H1 (cell line): ENCODE data around the gene MAP2K2. TPM values are rescaled to one million over a fixed set of nuclear protein-coding genes. Genes with fewer than 3 reads are reported as not detected.

Experiments used
- CTCF ChIA-PET: fragments of 300-600 bp; sonication (Branson Sonifier 250); formaldehyde crosslinking; loops from one replicate; lab custom pipeline; 2021; ENCODE audit not compliant: partially characterized antibody; lab: Charles Lee
- POLR2A ChIA-PET: fragments of 300-600 bp; sonication (Branson Sonifier 250); formaldehyde crosslinking; loops from one replicate; lab custom pipeline; 2021; ENCODE audit warnings: inconsistent platforms; ENCODE audit not compliant: partially characterized antibody; lab: Charles Lee
- DNase-seq, 2 experiments: peaks; one replicate each; pipeline versions ENCODE4 v3.0.0 to v3.0.0-alpha.2; 2010 to 2022; ENCODE audit warnings: low spot score in 2 of 2, low read depth in 1 of 2, mixed read lengths in 1 of 2
- FAIRE-seq: peaks from 2 replicates; lab custom pipeline; 2011; peaks lifted over from hg19 to GRCh38; lab: Jason Lieb, UNC
- H2AFZ ChIP-seq: 2 replicates; pipeline ENCODE4 v1.8.1; 2012; ENCODE audit warnings: low read length, inconsistent platforms
- H2AK5ac ChIP-seq: 2 replicates; pipeline ENCODE4 v1.6.1; 2013; ENCODE audit warnings: low read depth, low read length
- H2BK120ac ChIP-seq: replicated peaks from 2 replicates; pipeline ENCODE3; 2013; ENCODE audit warnings: low read depth, low read length, inconsistent platforms
- H2BK12ac ChIP-seq: 2 replicates; pipeline ENCODE4 v1.6.1; 2013; ENCODE audit warnings: low read depth, low read length
- H2BK15ac ChIP-seq: 2 replicates; pipeline ENCODE4 v1.6.1; 2013; ENCODE audit warnings: low read length
- H2BK20ac ChIP-seq: 2 replicates; pipeline ENCODE4 v1.6.1; 2013; ENCODE audit warnings: low read length
- H2BK5ac ChIP-seq: 2 replicates; pipeline ENCODE4 v1.6.1; 2013; ENCODE audit warnings: low read depth, low read length
- H3K14ac ChIP-seq: 2 replicates; pipeline ENCODE4 v1.6.1; 2013; ENCODE audit warnings: inconsistent platforms; ENCODE audit not compliant: insufficient read length
- H3K18ac ChIP-seq: 2 replicates; pipeline ENCODE4 v1.6.1; 2013; ENCODE audit warnings: low read length; ENCODE audit errors: extremely low read depth
- H3K23ac ChIP-seq: 2 replicates; pipeline ENCODE4 v1.6.1; 2013; ENCODE audit warnings: inconsistent platforms; ENCODE audit not compliant: insufficient read length
- H3K23me2 ChIP-seq: 2 replicates; pipeline ENCODE4 v1.6.1; 2013; ENCODE audit warnings: low read depth, low read length
- H3K27ac ChIP-seq: 2 replicates; pipeline ENCODE4 v1.6.1; 2011; ENCODE audit warnings: low read depth, low read length, inconsistent platforms
- H3K27me3 ChIP-seq, 4 experiments: replicated peaks in 1 of 4; 1 replicate in 1 of 4; 2 replicates in 3 of 4; pipeline versions ENCODE4 v1.6.1 to v1.8.1; 2011 to 2013; ENCODE audit warnings: low read length in 3 of 4, mild to moderate bottlenecking in 3 of 4, inconsistent platforms in 2 of 4, mixed read lengths in 2 of 4, moderate library complexity in 1 of 4; ENCODE audit not compliant: control insufficient read depth in 3 of 4, insufficient read depth in 3 of 4; ENCODE audit errors: extremely low read depth in 1 of 4
- H3K36me3 ChIP-seq, 4 experiments: 2 replicates each; pipeline versions ENCODE4 v1.6.1 to v1.8.1; 2011 to 2013; ENCODE audit warnings: mild to moderate bottlenecking in 4 of 4, low read length in 3 of 4, moderate library complexity in 2 of 4, control low read depth in 1 of 4, inconsistent platforms in 1 of 4; ENCODE audit not compliant: insufficient read depth in 4 of 4, control insufficient read depth in 2 of 4
- H3K4ac ChIP-seq: replicated peaks from 2 replicates; pipeline ENCODE3; 2013; ENCODE audit warnings: low read length, low read depth, mixed read lengths, inconsistent platforms; ENCODE audit not compliant: insufficient read length
- H3K4me1 ChIP-seq, 4 experiments: replicated peaks in 1 of 4; 1 replicate in 1 of 4; 2 replicates in 3 of 4; pipeline versions ENCODE4 v1.6.1 to v1.8.1; 2011 to 2013; ENCODE audit warnings: low read length in 3 of 4, inconsistent platforms in 2 of 4, mixed read lengths in 1 of 4; ENCODE audit not compliant: insufficient read depth in 4 of 4, control insufficient read depth in 3 of 4
- H3K4me2 ChIP-seq, 2 experiments: 2 replicates each; pipeline versions ENCODE4 v1.6.1 to v1.8.1; 2011 to 2013; ENCODE audit warnings: low read depth in 2 of 2, low read length in 2 of 2, control low read depth in 1 of 2, inconsistent platforms in 1 of 2, mild to moderate bottlenecking in 1 of 2; ENCODE audit not compliant: insufficient read depth in 1 of 2
- H3K4me3 ChIP-seq, 4 experiments: fragments of 200-600, 300-600 bp in 1 of 4; sonication (generic), shearing (Covaris generic), sonication (Bioruptor Twin) in 1 of 4; 2 replicates each; pipeline versions ENCODE4 v1.5.1 to v1.8.1; 2011 to 2016; ENCODE audit warnings: low read length in 4 of 4, low read depth in 3 of 4, control low read depth in 2 of 4, inconsistent platforms in 2 of 4, mild to moderate bottlenecking in 2 of 4, mixed read lengths in 1 of 4, moderate library complexity in 1 of 4; ENCODE audit not compliant: insufficient read depth in 2 of 4; ENCODE audit errors: extremely low read depth in 1 of 4
- H3K56ac ChIP-seq: replicated peaks from 2 replicates; pipeline ENCODE3; 2013; ENCODE audit warnings: low read depth, mild to moderate bottlenecking, mixed read lengths, low read length, inconsistent platforms; ENCODE audit not compliant: insufficient read length
- H3K79me1 ChIP-seq: 2 replicates; pipeline ENCODE4 v1.6.1; 2013; ENCODE audit warnings: low read depth, low read length, control low read depth
- H3K79me2 ChIP-seq, 2 experiments: 2 replicates each; pipeline versions ENCODE4 v1.6.1 to v1.8.1; 2012 to 2013; ENCODE audit warnings: low read length in 2 of 2, mild to moderate bottlenecking in 2 of 2, inconsistent platforms in 1 of 2; ENCODE audit not compliant: insufficient read depth in 2 of 2, control insufficient read depth in 1 of 2
- H3K9ac ChIP-seq, 4 experiments: replicated peaks in 1 of 4; 1 replicate in 1 of 4; 2 replicates in 3 of 4; pipeline versions ENCODE4 v1.6.1 to v1.8.1; 2011 to 2013; ENCODE audit warnings: low read depth in 3 of 4, low read length in 3 of 4, control low read depth in 2 of 4, mild to moderate bottlenecking in 2 of 4, moderate library complexity in 2 of 4, inconsistent platforms in 1 of 4; ENCODE audit errors: extremely low read depth in 1 of 4
- H3K9me3 ChIP-seq, 2 experiments: 2 replicates each; pipeline versions ENCODE4 v1.6.1 to v1.8.1; 2012 to 2013; ENCODE audit warnings: mild to moderate bottlenecking in 2 of 2, moderate library complexity in 2 of 2, control low read depth in 1 of 2, inconsistent platforms in 1 of 2, low read depth in 1 of 2, low read length in 1 of 2, mixed read lengths in 1 of 2; ENCODE audit not compliant: insufficient read depth in 2 of 2
- H4K20me1 ChIP-seq, 2 experiments: replicated peaks in 1 of 2; 2 replicates each; pipeline versions ENCODE3 to v1.8.1; 2011 to 2013; ENCODE audit warnings: inconsistent platforms in 2 of 2, low read length in 2 of 2, mild to moderate bottlenecking in 1 of 2; ENCODE audit not compliant: insufficient read depth in 2 of 2, control insufficient read depth in 1 of 2
- H4K5ac ChIP-seq: 2 replicates; pipeline ENCODE4 v1.6.1; 2013; ENCODE audit warnings: low read length, low read depth, mixed read lengths, inconsistent platforms; ENCODE audit not compliant: insufficient read length
- H4K8ac ChIP-seq: 2 replicates; pipeline ENCODE4 v1.8.0; 2013; ENCODE audit warnings: mild to moderate bottlenecking, moderate library complexity, low read length, inconsistent platforms; ENCODE audit not compliant: insufficient read depth; ENCODE audit errors: extremely low read depth
- H4K91ac ChIP-seq: replicated peaks from 2 replicates; pipeline ENCODE3; 2013; ENCODE audit warnings: low read length, mixed read lengths, inconsistent platforms; ENCODE audit not compliant: insufficient read length
- EZH2 ChIP-seq: fragments of 200-600 bp; sonication (generic); IDR thresholded peaks from 2 replicates; pipeline ENCODE4 v1.7.1; 2012; ENCODE audit warnings: low read depth, mild to moderate bottlenecking, moderate library complexity, low read length, inconsistent platforms; ENCODE audit not compliant: severe bottlenecking
- NRF1 ChIP-seq: IDR thresholded peaks from 2 replicates; pipeline ENCODE4 v1.6.1; 2011; ENCODE audit warnings: mild to moderate bottlenecking, low read depth, low read length, improper control_type of control experiment
- SIX5 ChIP-seq: IDR thresholded peaks from 2 replicates; pipeline ENCODE4 v1.6.1; 2011; ENCODE audit warnings: mild to moderate bottlenecking, low read depth, low read length
- SP2 ChIP-seq: IDR thresholded peaks from 2 replicates; pipeline ENCODE4 v1.6.1; 2012; ENCODE audit warnings: mild to moderate bottlenecking, low read length, inconsistent platforms
- TEAD4 ChIP-seq: IDR thresholded peaks from 2 replicates; pipeline ENCODE4 v1.6.1; 2012; ENCODE audit warnings: low read depth, low read length, inconsistent platforms, mixed read lengths
- WGBS, 2 experiments: shearing (Covaris generic) in 1 of 2; methylation state at CpG; one replicate each; pipeline versions ENCODE4 v1.1.6 to v1.1.7; 2013 to 2015; ENCODE audit warnings: low lambda C conversion rate in 2 of 2, mixed read lengths in 2 of 2, inconsistent platforms in 1 of 2, low coverage in 1 of 2, missing lambda C conversion rate in 1 of 2; ENCODE audit not compliant: insufficient replicate concordance in 2 of 2, insufficient coverage in 1 of 2, insufficient read length in 1 of 2; ENCODE audit errors: extremely low coverage in 1 of 2, missing lambda C conversion rate in 1 of 2; 5-methylcytosine and 5-hydroxymethylcytosine counted together
- polyA plus RNA-seq, 7 experiments: library from polyadenylated mRNA; depleted of rRNA in 3 of 7; stranded (reverse) in 5 of 7; unstranded in 2 of 7; fragments of >200 nt in 5 of 7; fragments of 200-250 nt in 2 of 7; gene quantifications; 1 replicate in 5 of 7; 2 replicates in 1 of 7; 4 replicates in 1 of 7; pipeline versions ENCODE4 v1.2.1 to v1.2.3, GENCODE V29; 2011 to 2013; ENCODE audit warnings: missing spikeins in 2 of 7, mixed read lengths in 2 of 7
- total RNA-seq: library from RNA; stranded (reverse); fragmentation: NEBNext Ultra II Directional; extraction: Animal tissue kit (Norgen Biotek cat#: 25700); gene quantifications from 2 replicates; pipeline ENCODE4 v1.2.1, GENCODE V29; 2021

Gene MAP2K2
- total and polyA plus RNA-seq, 2 of the 8 experiments (the other 6 are each of a cell fraction or from before 2014, with no cell fraction given) = 111 to 162 TPM

GRCh38 chr19:4089400-4089908 is 34.5 kb downstream of the MAP2K2 start:
- no peak overlapping the region for H3K56ac ChIP-seq
- ChIA-PET CTCF (interaction anchor here (0.6 to 1.6 kb wide), 5 partner anchors 25 to 390 kb away, joined by 3 read pairs; no protein-coding TSS in a partner anchor), POLR2A (interaction anchor here (0.7 to 1.5 kb wide), 5 partner anchors 9 to 26 kb away, joined by 3 to 5 read pairs (median 4); no protein-coding TSS in a partner anchor)
- no peaks in the 10 kb centered on the region for H3K9me3 ChIP-seq
- H3K23me2 ChIP-seq = no peaks in the 10 kb centered on the region
- H4K8ac ChIP-seq = no peak overlapping the region; the same call in 1 of the 2 replicates
- H3K14ac ChIP-seq = no peak overlapping the region
- TF ChIP-seq TEAD4 = no peak
- TF ChIP-seq SP2 = no peak
- no peak for TF ChIP-seq EZH2
- TF ChIP-seq SIX5 = no peak
- TF ChIP-seq NRF1 = no peak
- H2BK120ac ChIP-seq = no peak overlapping the region
- no peaks in the 10 kb centered on the region for H3K27me3 ChIP-seq
- 92% methylated on average over 25 of the region's 26 CpGs; no CpG with 5 or more reads in 1 of the 2 experiments for WGBS, 2 experiments
- no peak overlapping the region for H2AFZ ChIP-seq
- no peak overlapping the region for H3K4ac ChIP-seq
- no peaks in the 10 kb centered on the region for H3K79me2 ChIP-seq
- H3K36me3 ChIP-seq = peaks cover 2 to 23% (median 11%) of the 10 kb centered on the region in 4 experiments; a peak in 3 of 8 replicates
- H4K20me1 ChIP-seq = peaks cover 0 to 6% of the 10 kb centered on the region in 2 experiments
- no peak overlapping the region for H3K23ac ChIP-seq
- no peak overlapping the region for H2BK20ac ChIP-seq
- no peak overlapping the region for H2BK5ac ChIP-seq
- no peak overlapping the region for H2AK5ac ChIP-seq
- no peak overlapping the region for H3K4me2 ChIP-seq
- no peak overlapping the region for H3K18ac ChIP-seq
- DNase-seq (no peak), FAIRE-seq (no peak)
- no peak overlapping the region for H3K27ac ChIP-seq
- H4K5ac ChIP-seq = no peak overlapping the region
- H3K9ac ChIP-seq = no peak overlapping the region
- no peaks in the 10 kb centered on the region; a peak in 1 of 7 replicates for H3K4me1 ChIP-seq
- no peak overlapping the region for H2BK15ac ChIP-seq
- H4K91ac ChIP-seq = no peak overlapping the region
- no peak overlapping the region for H2BK12ac ChIP-seq
- H3K79me1 ChIP-seq = no peaks in the 10 kb centered on the region
- no peak overlapping the region for H3K4me3 ChIP-seq
